Measurements from ENCODE around the gene NEURL1B.
A peak's percentile ranks its signal among the peaks of the same experiment; 100 is the strongest.
"Not testable (repeated sequence)": the region's sequence is repeated elsewhere in the genome, so short reads cannot be mapped to it uniquely, and the experiment has no call there.

The NEURL1B gene

GRCh38 chr5:172640822-172641358 is at the start of gene NEURL1B:
Gene NEURL1B (plus strand): TSS chr5:172641263. CDS start chr5:172641407, 144 bp downstream.
- DNase-seq, result peak; percentile 70

GRCh38 chr5:172591636-172592035 is 49.4 kb upstream of the NEURL1B start:
- DNase-seq, result no peak

- DNase-seq, result no peak
These were observed 48.2 kb upstream of the NEURL1B start for GRCh38 chr5:172592881-172593280.

GRCh38 chr5:172593306-172593705 is 47.8 kb upstream of the NEURL1B start:
- DNase-seq, result no peak

- DNase-seq, result no peak
These were observed 47.3 kb upstream of the NEURL1B start for GRCh38 chr5:172593721-172594235.

GRCh38 chr5:172594431-172594830 is 46.6 kb upstream of the NEURL1B start:
- no peak for DNase-seq

- no peak for DNase-seq
These were observed 46.1 kb upstream of the NEURL1B start for GRCh38 chr5:172594867-172595466.

- no peak for DNase-seq
These were observed 45.2 kb upstream of the NEURL1B start for GRCh38 chr5:172595596-172596455.

GRCh38 chr5:172596638-172597231 is 44.3 kb upstream of the NEURL1B start:
- no peak for DNase-seq

GRCh38 chr5:172597755-172598155 is 43.3 kb upstream of the NEURL1B start:
- no peak for DNase-seq

- no peak for DNase-seq
These were observed 42.5 kb upstream of the NEURL1B start for GRCh38 chr5:172598251-172599203.

GRCh38 chr5:172599204-172599567 is 41.9 kb upstream of the NEURL1B start:
- no peak for DNase-seq

- no peak for DNase-seq
These were observed 40.5 kb upstream of the NEURL1B start for GRCh38 chr5:172600571-172600970.

GRCh38 chr5:172601576-172601975 is 39.5 kb upstream of the NEURL1B start:
- not testable (repeated sequence) for DNase-seq

GRCh38 chr5:172602783-172603231 is 38.3 kb upstream of the NEURL1B start:
- DNase-seq, result no peak

- DNase-seq, result no peak
These were observed 37.7 kb upstream of the NEURL1B start for GRCh38 chr5:172603251-172603806.

GRCh38 chr5:172605466-172605865 is 35.6 kb upstream of the NEURL1B start:
- no peak for DNase-seq

GRCh38 chr5:172606156-172606785 is 34.8 kb upstream of the NEURL1B start:
- no peak for DNase-seq

- DNase-seq, result no peak
These were observed 33.8 kb upstream of the NEURL1B start for GRCh38 chr5:172607213-172607793.

- no peak for DNase-seq
These were observed 32.3 kb upstream of the NEURL1B start for GRCh38 chr5:172608773-172609172.

- DNase-seq, result no peak
These were observed 30.4 kb upstream of the NEURL1B start for GRCh38 chr5:172610643-172611042.
